HEK293 (cell line): ENCODE data around the gene ANAPC2.
A peak's percentile ranks its signal among the peaks of the same experiment; 100 is the strongest.
"Not testable (repeated sequence)": the region's sequence is repeated elsewhere in the genome, so short reads cannot be mapped to it uniquely, and the experiment has no call there.

Experiments used
- CTCF ChIA-PET: fragments of 350-600 bp; formaldehyde crosslinking; extraction: SDS; loops from one replicate; lab custom pipeline; 2021; ENCODE audit warnings: antibody characterized with exemption; lab: Yijun Ruan, JAX
- POLR2A ChIA-PET: fragments of 300-600 bp; formaldehyde crosslinking; extraction: SDS; loops from one replicate; lab custom pipeline; 2020; ENCODE audit warnings: antibody characterized with exemption, inconsistent platforms; lab: Yijun Ruan, JAX
- H3K27ac ChIP-seq: fragments of 200-500 bp; sonication (Bioruptor generic); 2 replicates; pipeline ENCODE4 v1.5.1; 2014; ENCODE audit warnings: low read depth, low read length, control low read depth, inconsistent platforms; ENCODE audit errors: extremely low read depth
- H3K36me3 ChIP-seq, 2 experiments: fragments of 200-500 bp in 1 of 2; sonication (Bioruptor generic) in 1 of 2; 1 replicate in 1 of 2; 2 replicates in 1 of 2; pipeline ENCODE4 v1.5.1; 2014 to 2017; ENCODE audit warnings: inconsistent platforms in 2 of 2, low read length in 2 of 2; ENCODE audit not compliant: control insufficient read depth in 2 of 2, insufficient read depth in 1 of 2
- H3K4me1 ChIP-seq: fragments of 200-500 bp; sonication (Bioruptor generic); 2 replicates; pipeline ENCODE4 v1.5.1; 2014; ENCODE audit warnings: mild to moderate bottlenecking, low read length, inconsistent platforms; ENCODE audit not compliant: control insufficient read depth, insufficient read depth
- H3K4me3 ChIP-seq: 2 replicates; pipeline ENCODE4 v1.5.1; 2011; ENCODE audit warnings: low read depth, mild to moderate bottlenecking, control low read depth, low read length, moderate library complexity
- H3K9me3 ChIP-seq: fragments of 200-500 bp; sonication (Bioruptor generic); 2 replicates; pipeline ENCODE4 v1.5.1; 2014; ENCODE audit warnings: low read depth, low read length, inconsistent platforms; ENCODE audit not compliant: control insufficient read depth, insufficient read depth
- GLI4 ChIP-seq: fragments of 450-650 bp; formaldehyde crosslinking; IDR thresholded peaks from 2 replicates; pipeline ENCODE4 v1.5.1; 2016; ENCODE audit warnings: missing biosample characterization, missing genetic modification characterization
- GLIS1 ChIP-seq: fragments of 450-650 bp; formaldehyde crosslinking; IDR thresholded peaks from 2 replicates; pipeline ENCODE4 v1.5.1; 2016; ENCODE audit warnings: missing biosample characterization, missing genetic modification characterization
- GLIS2 ChIP-seq: fragments of 450-650 bp; formaldehyde crosslinking; IDR thresholded peaks from 2 replicates; pipeline ENCODE4 v1.5.1; 2016; ENCODE audit warnings: missing biosample characterization, missing genetic modification characterization
- HIC1 ChIP-seq: fragments of 450-650 bp; formaldehyde crosslinking; IDR thresholded peaks from 2 replicates; pipeline ENCODE4 v1.5.1; 2016; ENCODE audit warnings: missing biosample characterization, missing genetic modification characterization
- KLF1 ChIP-seq: fragments of 450-650 bp; formaldehyde crosslinking; IDR thresholded peaks from 2 replicates; pipeline ENCODE4 v1.5.1; 2016; ENCODE audit warnings: missing biosample characterization, missing genetic modification characterization
- PATZ1 ChIP-seq: fragments of 450-650 bp; formaldehyde crosslinking; IDR thresholded peaks from 2 replicates; pipeline ENCODE4 v1.5.1; 2016; ENCODE audit warnings: missing biosample characterization, missing genetic modification characterization
- SCRT1 ChIP-seq: fragments of 450-650 bp; formaldehyde crosslinking; IDR thresholded peaks from 2 replicates; pipeline ENCODE4 v1.5.1; 2016; ENCODE audit warnings: missing biosample characterization, missing genetic modification characterization, borderline replicate concordance
- SP2 ChIP-seq: fragments of 450-650 bp; formaldehyde crosslinking; IDR thresholded peaks from 2 replicates; pipeline ENCODE4 v1.5.1; 2016; ENCODE audit warnings: missing biosample characterization, missing genetic modification characterization
- WT1 ChIP-seq: fragments of 450-650 bp; formaldehyde crosslinking; IDR thresholded peaks from 2 replicates; pipeline ENCODE4 v1.5.1; 2016; ENCODE audit warnings: missing biosample characterization, missing genetic modification characterization
- ZFHX2 ChIP-seq: fragments of 450-650 bp; formaldehyde crosslinking; conservative IDR thresholded peaks from 2 replicates; pipeline ENCODE4 v1.5.1; 2016; ENCODE audit warnings: missing biosample characterization, missing genetic modification characterization
- ZNF10 ChIP-seq: fragments of 450-650 bp; formaldehyde crosslinking; IDR thresholded peaks from 2 replicates; pipeline ENCODE4 v1.5.1; 2017; ENCODE audit warnings: missing biosample characterization, missing genetic modification characterization
- ZNF121 ChIP-seq: fragments of 450-650 bp; formaldehyde crosslinking; IDR thresholded peaks from 2 replicates; pipeline ENCODE4 v1.5.1; 2016; ENCODE audit warnings: missing biosample characterization, missing genetic modification characterization
- ZNF133 ChIP-seq: fragments of 450-650 bp; formaldehyde crosslinking; IDR thresholded peaks from 2 replicates; pipeline ENCODE4 v1.5.1; 2016; ENCODE audit warnings: missing biosample characterization, missing genetic modification characterization
- ZNF138 ChIP-seq: fragments of 450-650 bp; formaldehyde crosslinking; IDR thresholded peaks from 2 replicates; pipeline ENCODE4 v1.5.1; 2016; ENCODE audit warnings: missing biosample characterization, missing genetic modification characterization, borderline replicate concordance
- ZNF335 ChIP-seq: fragments of 450-650 bp; formaldehyde crosslinking; conservative IDR thresholded peaks from 2 replicates; pipeline ENCODE4 v1.5.1; 2016; ENCODE audit warnings: missing biosample characterization, missing genetic modification characterization
- ZNF664 ChIP-seq: fragments of 450-650 bp; formaldehyde crosslinking; IDR thresholded peaks from 2 replicates; pipeline ENCODE4 v1.5.1; 2016; ENCODE audit warnings: missing biosample characterization, missing genetic modification characterization
- ZNF670 ChIP-seq: fragments of 450-650 bp; formaldehyde crosslinking; IDR thresholded peaks from 2 replicates; pipeline ENCODE4 v1.5.1; 2016; ENCODE audit warnings: missing biosample characterization, missing genetic modification characterization, low read depth
- ZNF792 ChIP-seq: fragments of 450-650 bp; formaldehyde crosslinking; IDR thresholded peaks from 2 replicates; pipeline ENCODE4 v1.5.1; 2016; ENCODE audit warnings: missing biosample characterization, missing genetic modification characterization
- ZSCAN5A ChIP-seq: fragments of 450-650 bp; formaldehyde crosslinking; IDR thresholded peaks from 2 replicates; pipeline ENCODE4 v1.5.1; 2016; ENCODE audit warnings: missing biosample characterization, missing genetic modification characterization
- TF ChIP-seq, protein P1 (sequence below): fragments of 450-650 bp; formaldehyde crosslinking; IDR thresholded peaks from 2 replicates; pipeline ENCODE4 v1.5.1; 2017; ENCODE audit warnings: missing biosample characterization, missing genetic modification characterization

ANAPC2 gene

GRCh38 chr9:137136261-137136880 lies 52.0 kb downstream of the ANAPC2 start:
- Histone ChIP-seq H3K36me3 (no peaks in the 10 kb centered on the region), H3K4me1 (peaks cover 2% of the 10 kb centered on the region; the same call in 1 of the 2 replicates), H3K9me3 (no peaks in the 10 kb centered on the region), H3K27ac (no peak overlapping the region), H3K4me3 (no peak overlapping the region)
- POLR2A ChIA-PET: interaction anchor here (1.2 kb wide), 1 partner anchor 64 kb away, joined by 3 read pairs; the partner anchor contains the start of gene TPRN
- 0 out of 2 replicates have a peak, but pooled peaks have one; percentile 5 for TF ChIP-seq SP2
- TF ChIP-seq SCRT1 (tag by site-specific recombination): no peak
- no peak for TF ChIP-seq ZNF138 (tag by site-specific recombination)
- TF ChIP-seq WT1 (tag by site-specific recombination): no peak
- TF ChIP-seq ZNF792: no peak
- peak; percentile 75 for TF ChIP-seq KLF1 (tag by site-specific recombination)
- TF ChIP-seq, protein P1, sequence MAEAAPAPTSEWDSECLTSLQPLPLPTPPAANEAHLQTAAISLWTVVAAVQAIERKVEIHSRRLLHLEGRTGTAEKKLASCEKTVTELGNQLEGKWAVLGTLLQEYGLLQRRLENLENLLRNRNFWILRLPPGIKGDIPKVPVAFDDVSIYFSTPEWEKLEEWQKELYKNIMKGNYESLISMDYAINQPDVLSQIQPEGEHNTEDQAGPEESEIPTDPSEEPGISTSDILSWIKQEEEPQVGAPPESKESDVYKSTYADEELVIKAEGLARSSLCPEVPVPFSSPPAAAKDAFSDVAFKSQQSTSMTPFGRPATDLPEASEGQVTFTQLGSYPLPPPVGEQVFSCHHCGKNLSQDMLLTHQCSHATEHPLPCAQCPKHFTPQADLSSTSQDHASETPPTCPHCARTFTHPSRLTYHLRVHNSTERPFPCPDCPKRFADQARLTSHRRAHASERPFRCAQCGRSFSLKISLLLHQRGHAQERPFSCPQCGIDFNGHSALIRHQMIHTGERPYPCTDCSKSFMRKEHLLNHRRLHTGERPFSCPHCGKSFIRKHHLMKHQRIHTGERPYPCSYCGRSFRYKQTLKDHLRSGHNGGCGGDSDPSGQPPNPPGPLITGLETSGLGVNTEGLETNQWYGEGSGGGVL: no peak
- no peak for TF ChIP-seq ZSCAN5A (tag by site-specific recombination)
- CTCF ChIA-PET: interaction anchor here (1.3 kb wide), 1 partner anchor 90 kb away, joined by 4 read pairs; the partner anchor contains the start of gene NPDC1

DNA sequence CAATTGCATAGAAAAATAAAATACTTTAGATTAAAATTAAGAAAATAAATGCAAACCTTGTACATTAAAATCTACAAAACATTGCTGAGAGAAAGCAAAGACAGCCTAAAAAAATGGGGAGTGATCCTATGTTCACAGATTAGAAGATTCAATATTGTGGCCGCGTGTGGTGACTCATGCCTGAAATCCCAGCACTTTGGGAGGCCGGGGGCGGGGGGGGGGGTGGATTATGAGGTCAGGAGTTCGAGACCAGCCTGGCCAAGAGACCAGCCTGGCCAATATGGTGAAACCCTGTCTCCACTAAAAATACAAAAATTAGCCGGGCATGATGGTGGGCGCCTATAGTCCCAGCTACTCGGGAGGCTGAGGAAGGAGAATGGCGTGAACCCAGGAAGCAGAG lies 53.2 kb downstream of the ANAPC2 start:
- not testable (repeated sequence) for H3K9me3 ChIP-seq, H3K4me1 ChIP-seq, H3K4me3 ChIP-seq, H3K36me3 ChIP-seq, H3K27ac ChIP-seq
- ChIA-PET CTCF (interaction anchor here (0.6 to 1.5 kb wide), 5 partner anchors 12 to 380 kb away, joined by 3 to 8 read pairs (median 3); no protein-coding TSS in a partner anchor), POLR2A (interaction anchor here (0.7 to 1.3 kb wide), 3 partner anchors 11 to 235 kb away, joined by 3 to 4 read pairs (median 4); no protein-coding TSS in a partner anchor)
- TF ChIP-seq PATZ1 (tag by site-specific recombination): peak; percentile 51; the same call in 1 of the 2 replicates
- 0 out of 2 replicates have a peak, but pooled peaks have one; percentile 35 for TF ChIP-seq ZFHX2 (tag by site-specific recombination)
- TF ChIP-seq GLIS1 (tag by site-specific recombination): peak; percentile 25; the same call in 1 of the 2 replicates
- 0 out of 2 replicates have a peak, but pooled peaks have one; percentile 1 for TF ChIP-seq ZNF133 (tag by site-specific recombination)
- 0 out of 2 replicates have a peak, but pooled peaks have one; percentile 12 for TF ChIP-seq GLIS2 (tag by site-specific recombination)
- peak; percentile 64 for TF ChIP-seq ZNF335 (tag by site-specific recombination)

DNA sequence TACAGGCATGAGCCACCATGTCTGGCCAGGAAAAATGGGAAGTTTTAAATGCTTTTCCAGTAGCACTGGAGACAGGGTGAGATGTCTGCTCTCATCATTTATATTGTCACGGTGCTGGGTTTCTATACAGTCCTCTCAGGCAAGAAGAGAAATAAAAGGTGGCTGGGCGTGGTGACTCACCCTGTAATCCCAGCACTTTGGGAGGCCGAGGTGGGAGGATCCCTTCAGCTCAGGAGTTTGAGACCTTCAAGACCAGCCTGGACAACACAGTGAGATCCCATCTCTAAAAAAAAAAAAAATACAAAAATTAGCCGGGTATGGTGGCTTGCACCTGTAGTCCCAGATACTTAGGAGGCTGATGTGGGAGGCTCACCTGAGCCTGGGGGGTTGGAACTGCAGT lies 54.2 kb downstream of the ANAPC2 start:
- POLR2A ChIA-PET: interaction anchor here (1.0 to 2.2 kb wide), 2 partner anchors 16 to 67 kb away, joined by 3 to 12 read pairs; no protein-coding TSS in a partner anchor
- H3K27ac ChIP-seq: no peak overlapping the region
- CTCF ChIA-PET: interaction anchor here (0.8 to 1.5 kb wide), 3 partner anchors 11 to 103 kb away, joined by 3 to 8 read pairs (median 6); no protein-coding TSS in a partner anchor
- peaks cover 2% of the 10 kb centered on the region; the same call in 1 of the 2 replicates for H3K4me1 ChIP-seq
- no peaks in the 10 kb centered on the region for H3K9me3 ChIP-seq
- no peaks in the 10 kb centered on the region for H3K36me3 ChIP-seq
- H3K4me3 ChIP-seq: no peak overlapping the region
- no peak for TF ChIP-seq ZNF664 (tag by site-specific recombination)
- TF ChIP-seq ZNF138 (tag by site-specific recombination): no peak
- TF ChIP-seq ZNF670 (tag by site-specific recombination): no peak
- TF ChIP-seq HIC1 (tag by site-specific recombination): no peak
- no peak for TF ChIP-seq ZNF10
- no peak for TF ChIP-seq GLI4 (tag by site-specific recombination)
- TF ChIP-seq ZNF121 (tag by site-specific recombination): peak; percentile 74
- TF ChIP-seq, all 188 proteins: peak for 1
